GM06990 (cell line): ENCODE measurements around the gene PHF14.

Experiments
- DNase-seq: peaks from one replicate; pipeline ENCODE4 v3.0.0-alpha.2; 2011; ENCODE audit not compliant: insufficient read length; ENCODE audit errors: extremely low read depth
- H3K27me3 ChIP-seq: replicated peaks from 2 replicates; pipeline ENCODE4 v1.6.0; 2011; ENCODE audit warnings: low read length; ENCODE audit not compliant: control insufficient read depth, insufficient read depth
- H3K36me3 ChIP-seq: 2 replicates; pipeline ENCODE4 v1.5.1; 2011; ENCODE audit warnings: low read length; ENCODE audit not compliant: control insufficient read depth, insufficient read depth
- H3K4me3 ChIP-seq: replicated peaks from 2 replicates; pipeline ENCODE4 v1.5.1; 2011; ENCODE audit warnings: low read depth, mild to moderate bottlenecking, control low read depth, low read length
- CTCF ChIP-seq: IDR thresholded peaks from 2 replicates; pipeline ENCODE4 v1.5.1; 2011; ENCODE audit warnings: low read length, control low read depth, mild to moderate bottlenecking, inconsistent platforms; ENCODE audit not compliant: insufficient read depth, poor library complexity, severe bottlenecking

PHF14 gene

GRCh38 chr7:11006291-11006690, 32.6 kb downstream of the PHF14 start:
- no peaks in the 10 kb centered on the region for H3K27me3 ChIP-seq
- no peak overlapping the region for H3K4me3 ChIP-seq
- no peaks in the 10 kb centered on the region for H3K36me3 ChIP-seq
- TF ChIP-seq CTCF: no peak
- no peak for DNase-seq

- DNase-seq: no peak
- Histone ChIP-seq H3K4me3 (no peak overlapping the region), H3K27me3 (no peaks in the 10 kb centered on the region), H3K36me3 (no peaks in the 10 kb centered on the region)
- TF ChIP-seq CTCF: no peak
Observed at GRCh38 chr7:11009631-11010030, 36.0 kb downstream of the PHF14 start.

GRCh38 chr7:11021468-11021867, 47.8 kb downstream of the PHF14 start:
- H3K36me3 ChIP-seq: no peaks in the 10 kb centered on the region; the same call in 1 of the 2 replicates
- H3K27me3 ChIP-seq: no peaks in the 10 kb centered on the region
- TF ChIP-seq CTCF: no peak
- no peak for DNase-seq
- no peak overlapping the region for H3K4me3 ChIP-seq

GRCh38 chr7:11026452-11027359, 53.0 kb downstream of the PHF14 start:
- Histone ChIP-seq H3K4me3 (no peak overlapping the region), H3K36me3 (no peaks in the 10 kb centered on the region; the same call in 1 of the 2 replicates), H3K27me3 (no peaks in the 10 kb centered on the region)
- TF ChIP-seq CTCF: no peak
- no peak for DNase-seq

GRCh38 chr7:11035661-11036060, 62.0 kb downstream of the PHF14 start:
- H3K36me3 ChIP-seq: no peaks in the 10 kb centered on the region
- no peak for TF ChIP-seq CTCF
- DNase-seq: no peak

More at GRCh38 chr7:11035661-11036060, 62.0 kb downstream of the PHF14 start:
- H3K27me3 ChIP-seq: no peaks in the 10 kb centered on the region
- H3K4me3 ChIP-seq: no peak overlapping the region
